Epithelial cell of prostate (primary cell): ENCODE results near the gene ULBP2.

Experiments used
- DNase-seq: peaks from one replicate; pipeline ENCODE4 v3.0.0-alpha.2; 2011; ENCODE audit warnings: low read depth, low spot score
- H3K27ac ChIP-seq: fragments of 450-650 bp; 2 replicates; pipeline ENCODE4 v1.5.1; 2017; ENCODE audit warnings: mild to moderate bottlenecking

The ULBP2 gene

GRCh38 chr6:149941583-149942460 lies at the start of gene ULBP2:
Gene ULBP2 (plus strand): TSS chr6:149942014. CDS start chr6:149942073, 59 bp downstream.
- peak within 1 kb of the TSS; percentile 61 for H3K27ac ChIP-seq
- peak; percentile 90 for DNase-seq

DNA sequence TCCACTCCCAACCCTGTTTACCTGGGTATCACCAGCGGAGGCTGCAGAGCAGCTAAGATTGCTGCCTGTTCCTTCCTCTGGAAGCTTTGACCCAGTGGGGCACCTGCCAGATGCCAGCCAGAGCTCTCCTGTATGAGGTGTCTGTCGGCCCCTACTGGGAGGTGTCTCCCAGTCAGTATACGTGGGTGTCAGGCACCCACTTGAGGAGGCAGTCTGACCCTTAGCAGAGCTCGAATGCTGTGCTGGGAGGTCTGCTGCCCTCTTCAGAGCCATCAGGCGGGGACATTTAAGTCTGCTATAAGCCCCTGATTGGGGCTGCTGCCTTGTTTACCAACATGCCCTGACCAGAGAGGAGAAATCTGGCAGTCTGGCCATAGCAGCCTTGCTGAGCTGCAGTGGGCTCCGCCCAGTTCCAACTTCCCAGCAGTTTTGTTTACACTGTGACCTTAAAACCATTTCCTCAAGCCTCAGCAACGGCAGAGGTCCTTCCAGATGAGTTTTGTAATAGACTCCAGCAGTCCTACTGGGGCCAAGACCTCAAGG lies 46.7 kb upstream of the ULBP2 start:
- peak overlapping the region; percentile 86 for H3K27ac ChIP-seq
- DNase-seq: no peak

GRCh38 chr6:149895833-149896271 lies 46.0 kb upstream of the ULBP2 start:
- H3K27ac ChIP-seq: peak overlapping the region; percentile 86
- no peak for DNase-seq

DNA sequence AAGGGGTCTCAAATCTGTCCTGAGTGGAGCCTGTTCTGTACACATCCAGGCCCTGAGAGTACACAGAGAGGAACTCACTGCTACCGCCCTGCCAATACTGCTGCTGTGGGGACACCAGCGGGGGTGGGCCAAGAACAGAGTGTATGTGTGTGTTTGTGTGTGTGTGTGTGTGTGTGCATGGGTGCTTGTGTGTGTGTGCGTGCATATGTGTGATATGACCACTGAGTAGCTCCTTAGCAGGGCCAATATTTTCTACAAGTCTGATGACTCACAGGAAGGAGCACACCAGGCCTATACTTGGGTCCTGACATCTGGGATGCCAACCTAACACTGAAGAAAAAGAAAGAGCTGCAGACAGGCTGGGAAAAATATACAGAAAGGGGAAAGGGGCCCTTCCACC lies 45.3 kb upstream of the ULBP2 start:
- DNase-seq: no peak
- peak overlapping the region; percentile 86 for H3K27ac ChIP-seq

- H3K27ac ChIP-seq: peak overlapping the region; percentile 86
- no peak for DNase-seq
Observed at GRCh38 chr6:149897015-149897697, 44.7 kb upstream of the ULBP2 start.

DNA sequence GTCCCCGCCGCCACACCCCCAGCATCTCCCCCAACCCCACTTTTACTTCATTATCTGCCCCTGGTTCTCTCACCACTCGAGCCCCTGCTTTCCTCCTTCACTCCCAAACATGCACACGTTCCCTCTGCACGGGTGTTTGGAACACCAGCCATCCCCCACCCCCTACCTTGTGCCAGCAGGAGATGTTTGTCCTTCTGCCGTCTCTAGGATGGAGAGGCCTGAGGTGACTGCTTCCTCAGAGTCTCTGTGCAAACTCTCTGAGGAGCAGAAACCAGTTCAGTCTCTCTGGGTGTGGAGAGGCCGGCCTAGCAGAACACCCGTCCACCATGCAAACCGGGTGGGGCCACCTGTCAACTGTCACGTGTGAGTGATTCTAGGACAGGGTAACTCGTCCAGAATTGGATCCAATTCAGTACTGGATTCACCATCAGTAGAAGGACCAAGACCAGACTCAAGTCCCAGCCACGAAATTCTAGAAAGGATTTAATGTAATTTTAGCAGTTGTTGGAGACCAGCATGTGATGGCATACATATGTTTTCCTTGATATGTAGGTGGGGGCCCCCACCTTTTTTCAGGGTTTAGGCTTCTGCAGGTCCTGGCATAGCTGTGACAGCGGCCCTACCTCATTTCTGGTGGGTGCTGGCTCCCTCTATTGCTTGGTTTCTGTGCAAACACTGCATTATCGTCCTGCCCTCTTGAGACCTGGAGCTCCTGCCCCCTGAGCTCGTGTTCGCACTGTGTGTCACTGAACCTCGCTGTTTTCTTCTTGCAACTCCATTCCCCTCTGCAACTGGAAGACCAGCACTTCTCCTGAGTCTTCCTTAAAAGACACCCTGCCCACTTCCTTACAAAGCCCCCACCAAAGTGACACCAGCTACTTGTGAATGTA lies 43.7 kb upstream of the ULBP2 start, which contains the start of gene RAET1E:
TSS of gene RAET1E (minus strand) at position 259 of the 890 bp plus-strand sequence. CDS start 7,212 bp downstream, outside the sequence.
- peak within 1 kb of the TSS; percentile 86 for H3K27ac ChIP-seq
- no peak for DNase-seq

GRCh38 chr6:149898966-149899365 lies 42.8 kb upstream of the ULBP2 start:
- no peak for DNase-seq

DNA sequence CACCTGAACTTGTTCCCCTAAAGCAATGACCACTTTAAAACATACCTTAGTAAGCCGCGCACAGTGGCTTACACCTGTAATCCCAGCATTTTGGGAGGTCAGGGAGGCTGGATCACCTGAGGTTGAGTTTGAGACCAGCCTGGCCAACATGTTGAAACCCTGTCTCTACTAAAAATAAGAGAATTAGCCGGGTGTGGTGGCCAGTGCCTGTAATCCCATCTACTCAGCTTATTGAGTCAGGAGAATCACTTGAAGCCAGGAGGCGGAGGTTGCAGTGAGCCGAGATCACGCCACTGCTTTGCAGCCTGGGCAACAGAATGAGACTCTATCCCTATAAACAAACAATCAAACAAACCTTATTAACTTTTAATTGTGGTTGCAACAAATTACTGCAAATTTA lies 42.3 kb upstream of the ULBP2 start:
- DNase-seq: no peak

More at GRCh38 chr6:149898966-149899365, 42.8 kb upstream of the ULBP2 start:
- H3K27ac ChIP-seq: no peak overlapping the region

DNA sequence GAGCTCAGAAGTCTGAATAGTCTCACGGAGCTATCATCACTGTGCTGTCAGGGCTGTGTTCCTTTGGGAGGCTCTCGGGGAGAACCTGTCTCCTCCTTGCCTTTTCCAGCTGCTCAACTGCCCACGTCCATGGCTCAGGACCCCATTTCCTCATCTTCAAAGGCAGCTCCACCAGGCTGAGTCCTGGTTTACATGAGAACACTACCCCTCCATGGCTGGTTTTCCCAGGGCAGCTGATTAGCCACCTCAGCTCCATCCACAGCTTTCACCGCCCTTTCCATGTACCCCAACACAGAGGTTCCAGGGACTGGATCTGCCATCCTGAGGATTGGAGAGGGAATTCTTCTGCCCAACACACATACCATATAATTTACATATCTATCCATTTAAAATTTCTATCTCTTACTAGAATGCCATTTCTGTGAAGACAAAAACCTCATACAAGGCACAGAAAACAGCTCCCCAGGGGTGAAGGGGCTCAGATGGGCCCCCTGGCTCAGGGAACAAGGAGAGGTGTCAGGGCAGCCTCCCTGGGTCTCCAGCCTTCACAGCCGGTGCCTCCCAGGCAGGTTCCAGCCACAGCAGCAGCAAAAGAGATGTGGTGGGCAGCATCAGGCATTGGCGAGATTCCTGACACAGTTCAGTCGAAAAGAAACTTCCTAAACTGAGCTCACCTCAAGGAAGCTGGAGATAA lies 41.7 kb upstream of the ULBP2 start:
- peak overlapping the region; percentile 70 for H3K27ac ChIP-seq
- DNase-seq: no peak

More for the DNA sequence above, 42.3 kb upstream of the ULBP2 start:
- peak overlapping the region; percentile 70 for H3K27ac ChIP-seq

DNA sequence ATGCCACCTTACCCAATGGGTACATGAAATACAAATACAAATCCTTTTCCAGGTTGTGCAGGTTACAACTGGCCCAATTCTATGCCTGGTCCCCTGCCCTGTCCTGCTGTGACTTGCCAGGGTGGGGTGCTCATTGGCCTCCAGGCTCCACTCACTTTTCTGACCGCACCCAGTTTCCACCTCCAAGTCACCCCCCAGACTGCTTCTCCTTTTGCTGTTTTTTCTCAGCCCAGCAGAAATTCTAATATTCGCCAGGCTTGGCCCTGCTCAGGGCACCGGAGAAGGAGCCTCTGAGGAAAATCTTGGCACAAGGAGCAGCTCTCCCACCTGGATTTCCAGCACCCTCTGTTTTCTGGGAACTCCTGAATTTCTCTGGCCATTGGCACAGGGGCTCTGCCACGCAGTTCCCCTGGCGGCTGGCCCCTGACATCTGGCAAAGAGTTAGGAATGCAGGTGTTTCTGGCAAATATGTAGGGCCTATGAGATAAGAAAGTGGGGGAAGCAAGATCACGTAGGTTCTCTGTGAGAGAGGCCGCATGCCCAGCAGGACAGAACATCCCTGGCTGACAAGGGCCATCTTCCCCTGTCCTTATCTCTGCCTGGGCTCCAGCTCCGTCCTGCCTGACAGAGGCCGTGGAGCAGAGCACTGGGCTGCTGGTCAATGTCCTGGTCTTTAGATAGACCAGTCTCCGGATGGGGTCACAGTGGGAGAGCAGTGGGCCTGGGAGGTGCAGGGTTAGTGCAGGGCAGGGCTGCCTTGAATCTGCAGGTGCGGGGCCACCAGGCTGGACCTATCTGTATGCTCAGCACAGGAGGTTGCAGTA lies 41.0 kb upstream of the ULBP2 start:
- DNase-seq: peak; percentile 74
- peak overlapping the region; percentile 70 for H3K27ac ChIP-seq

DNA sequence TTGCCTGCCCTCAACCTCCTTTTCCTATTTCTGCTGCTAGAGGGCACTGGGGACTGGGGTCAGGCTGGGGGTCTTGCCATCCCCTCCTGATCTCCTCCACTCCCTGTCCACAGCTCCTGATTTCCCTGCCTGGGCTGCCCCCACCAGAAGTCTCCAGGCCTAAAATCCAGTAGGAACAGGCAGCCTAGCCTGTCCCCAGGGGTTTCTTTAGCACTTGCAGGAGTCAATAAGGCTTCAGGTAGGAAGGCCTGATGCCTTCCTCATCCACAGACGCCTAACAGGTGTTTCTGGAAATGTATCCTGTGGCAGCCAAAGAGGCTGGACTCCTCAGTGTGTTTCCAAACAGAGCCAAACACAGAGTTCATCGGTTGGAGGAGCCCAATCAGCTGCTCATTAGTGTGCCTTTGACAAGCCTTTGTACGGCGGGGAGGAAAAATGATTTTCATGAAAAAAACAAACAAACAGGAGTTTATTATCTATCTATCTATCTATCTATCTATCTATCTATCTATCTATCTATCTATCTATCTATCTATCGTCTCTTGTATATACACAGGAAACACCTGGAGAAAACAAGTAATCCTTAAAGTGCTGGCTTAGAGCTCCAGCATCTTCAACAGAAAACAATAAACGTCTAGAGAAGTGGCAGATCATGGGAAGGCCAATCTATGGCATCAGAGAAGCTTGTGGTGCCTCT lies 40.2 kb upstream of the ULBP2 start:
- no peak for DNase-seq

DNA sequence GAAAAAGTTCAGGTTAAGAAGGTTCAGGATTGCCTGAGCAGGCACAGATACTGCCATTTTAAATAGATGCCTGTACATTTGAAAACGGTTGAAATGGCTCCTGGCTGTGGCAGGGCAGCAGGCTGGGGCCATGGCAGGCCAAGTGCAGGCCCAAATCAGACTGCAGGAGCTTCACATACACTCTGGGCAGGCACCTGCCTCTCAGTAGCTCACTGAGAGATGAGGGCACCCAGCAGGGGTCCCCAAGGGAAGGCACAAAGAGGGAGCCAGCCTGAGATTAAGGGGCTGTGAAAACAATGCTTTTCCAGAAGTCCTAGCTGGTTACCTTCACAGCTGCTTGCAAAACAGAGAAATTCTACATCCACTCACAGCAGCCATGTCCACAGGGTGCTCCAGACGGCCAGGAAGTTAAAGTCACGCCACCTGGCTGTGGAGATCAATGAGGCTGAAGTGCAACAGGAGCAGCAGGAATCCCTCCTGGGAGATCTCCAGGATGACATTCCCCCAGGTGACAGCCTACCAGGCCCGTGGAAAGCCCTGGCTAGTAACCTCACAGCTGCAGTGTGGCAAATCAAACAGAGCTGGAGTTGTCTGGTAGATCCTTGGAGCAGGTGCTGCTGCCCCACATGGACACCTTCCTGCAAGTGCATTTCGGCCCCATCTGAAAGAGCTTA lies 37.7 kb upstream of the ULBP2 start:
- DNase-seq: no peak

More for the DNA sequence above, 40.2 kb upstream of the ULBP2 start:
- no peak overlapping the region for H3K27ac ChIP-seq

DNA sequence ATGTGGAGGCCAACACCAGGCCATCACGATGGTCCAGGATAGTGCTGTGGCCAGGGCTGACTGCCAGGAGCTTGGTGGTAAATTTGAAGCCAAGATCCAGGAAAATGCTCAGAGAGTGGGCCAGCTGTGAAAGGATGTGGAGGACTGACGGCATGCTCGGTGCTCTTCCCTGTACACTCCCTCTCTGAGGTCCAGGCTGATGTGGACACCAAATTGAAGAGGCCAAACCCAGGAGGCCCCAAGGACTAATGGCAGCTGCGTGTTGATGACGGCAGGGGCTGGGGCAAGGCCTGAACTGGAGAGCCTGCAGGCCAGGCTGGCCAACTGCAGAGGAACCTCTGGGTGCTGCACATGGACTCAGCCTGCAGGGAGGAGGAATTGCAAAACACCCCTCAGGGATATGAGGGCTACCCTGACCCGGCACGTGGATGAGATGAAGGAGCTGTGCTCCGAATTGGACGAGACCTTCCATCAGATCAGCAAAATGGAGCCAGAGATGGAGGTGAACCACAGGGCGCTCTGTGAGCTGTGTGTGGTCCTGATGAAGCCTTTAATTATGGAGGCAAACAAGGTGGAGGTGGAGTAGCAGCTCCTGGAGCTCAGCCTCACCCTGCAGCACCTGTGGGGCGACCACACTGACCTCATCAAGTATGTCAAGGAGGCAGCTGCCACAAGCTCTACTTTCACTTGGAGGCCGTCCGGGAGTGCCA lies 37.0 kb upstream of the ULBP2 start:
- DNase-seq: no peak
- H3K27ac ChIP-seq: no peak overlapping the region

More for the DNA sequence above, 37.7 kb upstream of the ULBP2 start:
- H3K27ac ChIP-seq: no peak overlapping the region

- no peak for DNase-seq
Observed at GRCh38 chr6:149905371-149905910, 36.4 kb upstream of the ULBP2 start.

GRCh38 chr6:149905911-149906371 lies 35.9 kb upstream of the ULBP2 start:
- DNase-seq: no peak
- H3K27ac ChIP-seq: no peak overlapping the region

More at GRCh38 chr6:149905371-149905910, 36.4 kb upstream of the ULBP2 start:
- H3K27ac ChIP-seq: no peak overlapping the region

DNA sequence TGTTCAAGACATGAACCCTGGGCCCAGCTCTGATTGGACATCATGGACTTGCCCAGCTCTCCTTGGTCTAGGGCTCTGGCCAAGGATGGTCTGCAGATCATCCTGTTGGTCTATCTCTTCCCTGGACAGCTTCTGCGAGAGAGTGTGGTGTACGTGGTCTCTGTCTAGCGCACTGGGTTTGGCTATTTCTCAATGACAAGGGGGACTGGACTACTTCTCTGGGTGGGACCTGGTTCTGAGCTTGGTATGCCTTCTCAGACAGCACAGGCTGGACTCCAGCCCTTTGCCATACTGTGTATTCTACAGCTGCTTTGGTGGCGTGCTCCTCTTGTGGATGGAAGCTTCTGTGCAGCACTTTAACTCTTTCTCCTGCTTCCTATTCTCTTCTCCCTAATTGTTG lies 35.4 kb upstream of the ULBP2 start:
- H3K27ac ChIP-seq: no peak overlapping the region
- no peak for DNase-seq
